Measurements from ENCODE around the gene ACACA.

Gene ACACA

DNA sequence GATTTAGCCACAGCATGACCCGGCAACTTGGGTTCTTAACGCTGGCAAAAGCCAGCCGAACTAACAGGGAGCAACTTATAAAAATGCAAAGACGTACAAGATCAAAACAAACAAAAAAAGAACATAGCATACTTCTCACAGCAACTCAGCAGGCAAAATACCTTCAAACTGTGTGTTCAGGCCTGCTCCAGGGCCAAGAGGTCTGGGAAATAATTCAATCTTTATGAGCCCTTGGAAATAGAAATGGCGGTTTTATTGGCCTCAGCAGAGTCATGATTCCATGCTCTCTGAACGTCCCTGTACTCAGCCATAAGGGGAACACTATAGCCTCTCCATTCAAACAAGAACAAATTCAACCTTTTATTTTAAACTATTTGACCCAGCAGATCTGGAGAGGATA is 132.2 kb downstream of the ACACA start (continued):
- TF ChIP-seq, protein P1, sequence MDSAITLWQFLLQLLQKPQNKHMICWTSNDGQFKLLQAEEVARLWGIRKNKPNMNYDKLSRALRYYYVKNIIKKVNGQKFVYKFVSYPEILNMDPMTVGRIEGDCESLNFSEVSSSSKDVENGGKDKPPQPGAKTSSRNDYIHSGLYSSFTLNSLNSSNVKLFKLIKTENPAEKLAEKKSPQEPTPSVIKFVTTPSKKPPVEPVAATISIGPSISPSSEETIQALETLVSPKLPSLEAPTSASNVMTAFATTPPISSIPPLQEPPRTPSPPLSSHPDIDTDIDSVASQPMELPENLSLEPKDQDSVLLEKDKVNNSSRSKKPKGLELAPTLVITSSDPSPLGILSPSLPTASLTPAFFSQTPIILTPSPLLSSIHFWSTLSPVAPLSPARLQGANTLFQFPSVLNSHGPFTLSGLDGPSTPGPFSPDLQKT (IDR thresholded peaks at IDR 0.05; ENCODE audit: borderline replicate concordance, low read depth, low read length) = no peak
- TF ChIP-seq GLI2 (tag by site-specific recombination; IDR thresholded peaks at IDR 0.05; ENCODE audit: borderline replicate concordance, low read depth) (no peak), ZBTB21 (tag by site-specific recombination; IDR thresholded peaks at IDR 0.05) (no peak), ZNF645 (tag by site-specific recombination; IDR thresholded peaks at IDR 0.05) (no peak), ZNF433 (tag by site-specific recombination; IDR thresholded peaks at IDR 0.05; ENCODE audit: low read depth) (0 out of 2 replicates have a peak, but pooled peaks have one; percentile 4), ZNF426 (tag by site-specific recombination; IDR thresholded peaks at IDR 0.05) (no peak), FEZF1 (tag by site-specific recombination; IDR thresholded peaks at IDR 0.05) (peak; percentile 99), HOXA7 (CRISPR knock-in tag; IDR thresholded peaks at IDR 0.05; ENCODE audit: borderline replicate concordance) (no peak), HOXC10 (CRISPR knock-in tag; IDR thresholded peaks at IDR 0.05) (no peak), ZNF391 (tag by site-specific recombination; IDR thresholded peaks at IDR 0.05; ENCODE audit: borderline replicate concordance, low read depth) (no peak), ZBTB11 (tag by site-specific recombination; conservative IDR thresholded peaks at IDR 0.05; ENCODE audit: low read depth) (0 out of 2 replicates have a peak, but pooled peaks have one; percentile 3), ZIC2 (tag by site-specific recombination; IDR thresholded peaks at IDR 0.05) (peak; percentile 63), MZF1 (tag by site-specific recombination; IDR thresholded peaks at IDR 0.05; ENCODE audit: borderline replicate concordance) (0 out of 2 replicates have a peak, but pooled peaks have one; percentile 23), ZBTB49 (tag by site-specific recombination; IDR thresholded peaks at IDR 0.05; ENCODE audit: low read depth) (no peak), INSM2 (tag by site-specific recombination; IDR thresholded peaks at IDR 0.05) (no peak), OVOL3 (tag by site-specific recombination; IDR thresholded peaks at IDR 0.05) (no peak), ZNF324 (tag by site-specific recombination; IDR thresholded peaks at IDR 0.05) (no peak)
- TF ChIP-seq, protein P2, sequence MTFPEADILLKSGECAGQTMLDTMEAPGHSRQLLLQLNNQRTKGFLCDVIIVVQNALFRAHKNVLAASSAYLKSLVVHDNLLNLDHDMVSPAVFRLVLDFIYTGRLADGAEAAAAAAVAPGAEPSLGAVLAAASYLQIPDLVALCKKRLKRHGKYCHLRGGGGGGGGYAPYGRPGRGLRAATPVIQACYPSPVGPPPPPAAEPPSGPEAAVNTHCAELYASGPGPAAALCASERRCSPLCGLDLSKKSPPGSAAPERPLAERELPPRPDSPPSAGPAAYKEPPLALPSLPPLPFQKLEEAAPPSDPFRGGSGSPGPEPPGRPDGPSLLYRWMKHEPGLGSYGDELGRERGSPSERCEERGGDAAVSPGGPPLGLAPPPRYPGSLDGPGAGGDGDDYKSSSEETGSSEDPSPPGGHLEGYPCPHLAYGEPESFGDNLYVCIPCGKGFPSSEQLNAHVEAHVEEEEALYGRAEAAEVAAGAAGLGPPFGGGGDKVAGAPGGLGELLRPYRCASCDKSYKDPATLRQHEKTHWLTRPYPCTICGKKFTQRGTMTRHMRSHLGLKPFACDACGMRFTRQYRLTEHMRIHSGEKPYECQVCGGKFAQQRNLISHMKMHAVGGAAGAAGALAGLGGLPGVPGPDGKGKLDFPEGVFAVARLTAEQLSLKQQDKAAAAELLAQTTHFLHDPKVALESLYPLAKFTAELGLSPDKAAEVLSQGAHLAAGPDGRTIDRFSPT (tag by site-specific recombination; IDR thresholded peaks at IDR 0.05) = no peak
- TF ChIP-seq, protein P3, sequence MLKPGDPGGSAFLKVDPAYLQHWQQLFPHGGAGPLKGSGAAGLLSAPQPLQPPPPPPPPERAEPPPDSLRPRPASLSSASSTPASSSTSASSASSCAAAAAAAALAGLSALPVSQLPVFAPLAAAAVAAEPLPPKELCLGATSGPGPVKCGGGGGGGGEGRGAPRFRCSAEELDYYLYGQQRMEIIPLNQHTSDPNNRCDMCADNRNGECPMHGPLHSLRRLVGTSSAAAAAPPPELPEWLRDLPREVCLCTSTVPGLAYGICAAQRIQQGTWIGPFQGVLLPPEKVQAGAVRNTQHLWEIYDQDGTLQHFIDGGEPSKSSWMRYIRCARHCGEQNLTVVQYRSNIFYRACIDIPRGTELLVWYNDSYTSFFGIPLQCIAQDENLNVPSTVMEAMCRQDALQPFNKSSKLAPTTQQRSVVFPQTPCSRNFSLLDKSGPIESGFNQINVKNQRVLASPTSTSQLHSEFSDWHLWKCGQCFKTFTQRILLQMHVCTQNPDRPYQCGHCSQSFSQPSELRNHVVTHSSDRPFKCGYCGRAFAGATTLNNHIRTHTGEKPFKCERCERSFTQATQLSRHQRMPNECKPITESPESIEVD (tag by site-specific recombination; IDR thresholded peaks at IDR 0.05) = peak; percentile 82
- TF ChIP-seq, protein P4, sequence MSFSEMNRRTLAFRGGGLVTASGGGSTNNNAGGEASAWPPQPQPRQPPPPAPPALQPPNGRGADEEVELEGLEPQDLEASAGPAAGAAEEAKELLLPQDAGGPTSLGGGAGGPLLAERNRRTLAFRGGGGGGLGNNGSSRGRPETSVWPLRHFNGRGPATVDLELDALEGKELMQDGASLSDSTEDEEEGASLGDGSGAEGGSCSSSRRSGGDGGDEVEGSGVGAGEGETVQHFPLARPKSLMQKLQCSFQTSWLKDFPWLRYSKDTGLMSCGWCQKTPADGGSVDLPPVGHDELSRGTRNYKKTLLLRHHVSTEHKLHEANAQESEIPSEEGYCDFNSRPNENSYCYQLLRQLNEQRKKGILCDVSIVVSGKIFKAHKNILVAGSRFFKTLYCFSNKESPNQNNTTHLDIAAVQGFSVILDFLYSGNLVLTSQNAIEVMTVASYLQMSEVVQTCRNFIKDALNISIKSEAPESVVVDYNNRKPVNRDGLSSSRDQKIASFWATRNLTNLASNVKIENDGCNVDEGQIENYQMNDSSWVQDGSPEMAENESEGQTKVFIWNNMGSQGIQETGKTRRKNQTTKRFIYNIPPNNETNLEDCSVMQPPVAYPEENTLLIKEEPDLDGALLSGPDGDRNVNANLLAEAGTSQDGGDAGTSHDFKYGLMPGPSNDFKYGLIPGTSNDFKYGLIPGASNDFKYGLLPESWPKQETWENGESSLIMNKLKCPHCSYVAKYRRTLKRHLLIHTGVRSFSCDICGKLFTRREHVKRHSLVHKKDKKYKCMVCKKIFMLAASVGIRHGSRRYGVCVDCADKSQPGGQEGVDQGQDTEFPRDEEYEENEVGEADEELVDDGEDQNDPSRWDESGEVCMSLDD (tag by site-specific recombination; IDR thresholded peaks at IDR 0.05) = no peak
- TF ChIP-seq, protein P5, sequence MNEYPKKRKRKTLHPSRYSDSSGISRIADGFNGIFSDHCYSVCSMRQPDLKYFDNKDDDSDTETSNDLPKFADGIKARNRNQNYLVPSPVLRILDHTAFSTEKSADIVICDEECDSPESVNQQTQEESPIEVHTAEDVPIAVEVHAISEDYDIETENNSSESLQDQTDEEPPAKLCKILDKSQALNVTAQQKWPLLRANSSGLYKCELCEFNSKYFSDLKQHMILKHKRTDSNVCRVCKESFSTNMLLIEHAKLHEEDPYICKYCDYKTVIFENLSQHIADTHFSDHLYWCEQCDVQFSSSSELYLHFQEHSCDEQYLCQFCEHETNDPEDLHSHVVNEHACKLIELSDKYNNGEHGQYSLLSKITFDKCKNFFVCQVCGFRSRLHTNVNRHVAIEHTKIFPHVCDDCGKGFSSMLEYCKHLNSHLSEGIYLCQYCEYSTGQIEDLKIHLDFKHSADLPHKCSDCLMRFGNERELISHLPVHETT (tag by site-specific recombination; IDR thresholded peaks at IDR 0.05) = no peak

Data from HEK293 (cell line).